HCT116 (cell line): ENCODE results near the gene ADAM23. TPM values are rescaled to one million over a fixed set of nuclear protein-coding genes. Genes with fewer than 3 reads are reported as not detected.

Experiments
- ATAC-seq: fragments of 200-7000 bp; cut with Tn5 transposase; 2 replicates; pipeline ENCODE4 v1.9.1; 2020; ENCODE audit warnings: mild to moderate bottlenecking, moderate library complexity
- BruUV-seq: library from RNA; stranded (reverse); fragments of 400-500 nt; replicated peaks from 2 replicates; lab custom pipeline; 2021; lab: Mats Ljungman, UMichigan
- CTCF ChIA-PET: fragments of 300-600 bp; sonication (Branson Sonifier 250); formaldehyde crosslinking; loops from one replicate; lab custom pipeline; 2021; ENCODE audit warnings: antibody characterized with exemption; lab: Charles Lee
- POLR2A ChIA-PET: fragments of 300-600, 350-600 bp; sonication (Branson Sonifier 250); formaldehyde crosslinking; loops from one replicate; lab custom pipeline; 2021; ENCODE audit warnings: antibody characterized with exemption; lab: Charles Lee
- RAD21 ChIA-PET, 2 experiments: fragments of 300-600 bp; sonication (Branson Sonifier 250); formaldehyde crosslinking; loops; one replicate each; lab custom pipeline; 2023; ENCODE audit warnings: low total read pairs in 2 of 2; ENCODE audit not compliant: uncharacterized antibody in 2 of 2, unreplicated experiment in 2 of 2, low non-redundant PET in 1 of 2; lab: Charles Lee
- DNase-seq: peaks from one replicate; pipeline ENCODE4 v3.0.0-alpha.2; 2010; ENCODE audit warnings: low read depth, low spot score
- H2AFZ ChIP-seq: fragments of 200-600 bp; shearing (Covaris generic), sonication (generic); 2 replicates; pipeline ENCODE4 v1.6.1; 2017; ENCODE audit warnings: low read depth, mixed run types, mixed read lengths, antibody characterized with exemption, low read length; ENCODE audit not compliant: poor library complexity, severe bottlenecking
- H3K27ac ChIP-seq: 2 replicates; pipeline ENCODE4 v1.5.1; 2012; ENCODE audit warnings: low read depth, low read length
- H3K27me3 ChIP-seq: fragments of 200-600 bp; sonication (generic); 2 replicates; pipeline ENCODE4 v1.6.1; 2016; ENCODE audit warnings: mixed run types, low read length, mixed read lengths; ENCODE audit not compliant: insufficient read depth
- H3K36me3 ChIP-seq, 2 experiments: fragments of 200-500 bp in 1 of 2; fragments of 200-600 bp in 1 of 2; sonication (Bioruptor generic) in 1 of 2; sonication (generic) in 1 of 2; 2 replicates each; pipeline versions ENCODE4 v1.5.1 to v1.6.1; 2014 to 2016; ENCODE audit warnings: low read length in 2 of 2, inconsistent platforms in 1 of 2, mixed read lengths in 1 of 2, mixed run types in 1 of 2; ENCODE audit not compliant: insufficient read depth in 2 of 2, control insufficient read depth in 1 of 2
- H3K4me1 ChIP-seq, 2 experiments: fragments of 200-600 bp in 1 of 2; sonication (generic) in 1 of 2; 2 replicates each; pipeline versions ENCODE4 v1.5.1 to v1.6.1; 2012 to 2017; ENCODE audit warnings: low read length in 2 of 2, inconsistent platforms in 1 of 2, mild to moderate bottlenecking in 1 of 2, mixed read lengths in 1 of 2, mixed run types in 1 of 2, moderate library complexity in 1 of 2; ENCODE audit not compliant: insufficient read depth in 2 of 2, control insufficient read depth in 1 of 2
- H3K4me2 ChIP-seq: fragments of 200-600 bp; sonication (generic); 2 replicates; pipeline ENCODE4 v1.6.1; 2017; ENCODE audit warnings: mixed run types, low read length, mixed read lengths
- H3K4me3 ChIP-seq, 2 experiments: fragments of 200-600 bp in 1 of 2; sonication (generic) in 1 of 2; replicated peaks in 1 of 2; 2 replicates each; pipeline ENCODE4 v1.5.1; 2011 to 2016; ENCODE audit warnings: low read length in 2 of 2, control low read depth in 1 of 2, low read depth in 1 of 2, mild to moderate bottlenecking in 1 of 2, mixed read lengths in 1 of 2, mixed run types in 1 of 2
- H3K79me2 ChIP-seq: fragments of 200-600 bp; sonication (generic); 2 replicates; pipeline ENCODE4 v1.6.1; 2017; ENCODE audit warnings: mild to moderate bottlenecking, mixed run types, low read length, moderate library complexity, mixed read lengths; ENCODE audit not compliant: insufficient read depth
- H3K9ac ChIP-seq: fragments of 200-600 bp; sonication (generic); 2 replicates; pipeline ENCODE4 v1.6.1; 2016; ENCODE audit warnings: low read length, mixed read lengths
- H3K9me2 ChIP-seq: fragments of 200-600 bp; sonication (generic), shearing (Covaris generic); 2 replicates; pipeline ENCODE4 v1.6.1; 2017; ENCODE audit warnings: mixed run types, mild to moderate bottlenecking, moderate library complexity; ENCODE audit not compliant: insufficient read depth
- H3K9me3 ChIP-seq, 2 experiments: fragments of 200-500 bp in 1 of 2; fragments of 200-600 bp in 1 of 2; sonication (Bioruptor generic) in 1 of 2; sonication (generic) in 1 of 2; 2 replicates each; pipeline ENCODE4 v1.6.1; 2014 to 2017; ENCODE audit warnings: low read length in 2 of 2, mixed read lengths in 2 of 2, inconsistent platforms in 1 of 2, low read depth in 1 of 2, mild to moderate bottlenecking in 1 of 2, mixed run types in 1 of 2, moderate library complexity in 1 of 2; ENCODE audit not compliant: control insufficient read depth in 1 of 2, insufficient read depth in 1 of 2
- H4K20me1 ChIP-seq: fragments of 200-600 bp; sonication (generic), shearing (Covaris generic); 2 replicates; pipeline ENCODE4 v1.6.1; 2017; ENCODE audit warnings: mixed run types, mild to moderate bottlenecking, moderate library complexity; ENCODE audit not compliant: insufficient read depth
- CBX3 ChIP-seq: IDR thresholded peaks from 2 replicates; pipeline ENCODE4 v1.6.1; 2012; ENCODE audit warnings: low read depth
- CEBPB ChIP-seq: IDR thresholded peaks from 2 replicates; pipeline ENCODE4 v1.6.1; 2012; ENCODE audit warnings: low read depth
- CTCF ChIP-seq, 3 experiments: fragments of 200-600 bp in 1 of 3; sonication (generic) in 1 of 3; IDR thresholded peaks in 2 of 3; conservative IDR thresholded peaks in 1 of 3; 2 replicates each; pipeline ENCODE4 v1.5.1; 2012 to 2017; ENCODE audit warnings: low read depth in 2 of 3, low read length in 2 of 3, antibody characterized with exemption in 1 of 3, borderline replicate concordance in 1 of 3, control low read depth in 1 of 3, mild to moderate bottlenecking in 1 of 3, mixed read lengths in 1 of 3, mixed run types in 1 of 3, moderate library complexity in 1 of 3; ENCODE audit not compliant: insufficient read depth in 1 of 3
- EZH2 ChIP-seq: fragments of 200-600 bp; sonication (generic); IDR thresholded peaks from 2 replicates; pipeline ENCODE4 v1.6.1; 2017; ENCODE audit warnings: antibody characterized with exemption, mixed run types
- POLR2A ChIP-seq: IDR thresholded peaks from 2 replicates; pipeline ENCODE4 v1.7.0; 2011; ENCODE audit warnings: borderline replicate concordance; ENCODE audit not compliant: insufficient read depth, insufficient read length; ENCODE audit errors: extremely low read depth
- POLR2AphosphoS5 ChIP-seq: IDR thresholded peaks from 2 replicates; pipeline ENCODE4 v1.6.1; 2011; ENCODE audit warnings: mild to moderate bottlenecking, low read depth, low read length, moderate library complexity
- SP1 ChIP-seq: IDR thresholded peaks from 2 replicates; pipeline ENCODE4 v1.6.1; 2012; ENCODE audit warnings: low read depth
- TCF7L2 ChIP-seq: IDR thresholded peaks from 2 replicates; pipeline ENCODE4 v1.7.0; 2011; ENCODE audit warnings: borderline replicate concordance, inconsistent platforms; ENCODE audit not compliant: insufficient read depth, insufficient read length; ENCODE audit errors: extremely low read depth
- YY1 ChIP-seq: IDR thresholded peaks from 2 replicates; pipeline ENCODE4 v1.6.1; 2011; ENCODE audit warnings: low read length, low read depth, moderate library complexity, mild to moderate bottlenecking; ENCODE audit not compliant: insufficient replicate concordance; ENCODE audit errors: extremely low read depth
- intact Hi-C: fragments of 100-400 bp; cut with micrococcal nuclease; formaldehyde crosslinking; loops from 2 replicates; pipeline ENCODE4 v1.10.0; 2022
- total RNA-seq: library from RNA; stranded (reverse); gene quantifications from one replicate; pipeline ENCODE4 v1.2.1, GENCODE V29; 2021; ENCODE audit not compliant: unreplicated experiment

ADAM23 gene
- total RNA-seq, 1 experiment from 2014 or later: 0.10 TPM

- TF ChIP-seq CBX3 (no peak), POLR2AphosphoS5 (no peak), CEBPB (no peak), POLR2A (no peak), EZH2 (no peak), SP1 (no peak)
These were observed 72.2 kb downstream of the ADAM23 start (continued) for GRCh38 chr2:206515580-206515979.

DNA sequence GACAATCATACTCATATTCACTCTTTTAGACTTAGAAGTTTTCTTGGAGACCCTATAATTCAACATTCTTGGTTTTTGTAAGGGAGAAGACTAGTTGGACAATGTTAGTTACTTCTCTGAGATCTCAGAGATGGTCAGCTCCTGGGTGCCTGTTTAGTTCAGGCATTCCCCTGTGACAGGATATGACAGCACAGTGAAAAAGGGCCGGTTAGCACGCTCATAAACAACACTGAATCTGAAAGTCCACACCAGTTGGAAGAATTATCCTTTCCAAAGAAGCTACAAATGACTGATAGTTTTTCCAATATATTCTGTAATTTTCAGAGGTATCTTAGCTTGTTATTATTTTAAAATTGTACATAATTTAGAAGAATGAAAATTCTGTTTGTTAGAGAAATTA is 75.7 kb downstream of the ADAM23 start:
- H3K27ac ChIP-seq: no peak overlapping the region
- no peak overlapping the region for H3K4me3 ChIP-seq
- POLR2A ChIA-PET: no interaction called here
- TF ChIP-seq YY1 (no peak), CTCF (IDR thresholded peaks at IDR 0.05 in 2 of 3, conservative IDR thresholded peaks at IDR 0.05 in 1 of 3; ENCODE audit: borderline replicate concordance in 1 of 3, insufficient read depth in 1 of 3, low read depth in 2 of 3, low read length in 2 of 3) (no peak), CBX3 (no peak), TCF7L2 (no peak), SP1 (no peak)
- TF ChIP-seq, all 23 proteins: peak for 0
- Histone ChIP-seq H3K9me2 (no peaks in the 10 kb centered on the region), H3K4me2 (no peak overlapping the region), H3K9me3 (no peaks in the 10 kb centered on the region), H3K27me3 (no peaks in the 10 kb centered on the region), H2AFZ (no peak overlapping the region), H3K9ac (no peak overlapping the region), H3K4me1 (no peaks in the 10 kb centered on the region), H4K20me1 (no peaks in the 10 kb centered on the region), H3K36me3 (no peaks in the 10 kb centered on the region), H3K79me2 (no peaks in the 10 kb centered on the region)
- RAD21 ChIA-PET: no interaction called here
- CTCF ChIA-PET: interaction anchor here (1.4 kb wide), 1 partner anchor 127 kb away, joined by 3 read pairs; no protein-coding TSS in a partner anchor
- intact Hi-C loops: no loop called here
- no peak for DNase-seq
- no peak for ATAC-seq
- no TSS peak for BruUV-seq
